8988T (cell line): ENCODE data around the gene TMEM271.
"Not testable (repeated sequence)": the region's sequence is repeated elsewhere in the genome, so short reads cannot be mapped to it uniquely, and the experiment has no call there.

ENCODE experiments used
- DNase-seq: peaks from one replicate; pipeline ENCODE4 v3.0.0; 2011

Gene TMEM271

DNA sequence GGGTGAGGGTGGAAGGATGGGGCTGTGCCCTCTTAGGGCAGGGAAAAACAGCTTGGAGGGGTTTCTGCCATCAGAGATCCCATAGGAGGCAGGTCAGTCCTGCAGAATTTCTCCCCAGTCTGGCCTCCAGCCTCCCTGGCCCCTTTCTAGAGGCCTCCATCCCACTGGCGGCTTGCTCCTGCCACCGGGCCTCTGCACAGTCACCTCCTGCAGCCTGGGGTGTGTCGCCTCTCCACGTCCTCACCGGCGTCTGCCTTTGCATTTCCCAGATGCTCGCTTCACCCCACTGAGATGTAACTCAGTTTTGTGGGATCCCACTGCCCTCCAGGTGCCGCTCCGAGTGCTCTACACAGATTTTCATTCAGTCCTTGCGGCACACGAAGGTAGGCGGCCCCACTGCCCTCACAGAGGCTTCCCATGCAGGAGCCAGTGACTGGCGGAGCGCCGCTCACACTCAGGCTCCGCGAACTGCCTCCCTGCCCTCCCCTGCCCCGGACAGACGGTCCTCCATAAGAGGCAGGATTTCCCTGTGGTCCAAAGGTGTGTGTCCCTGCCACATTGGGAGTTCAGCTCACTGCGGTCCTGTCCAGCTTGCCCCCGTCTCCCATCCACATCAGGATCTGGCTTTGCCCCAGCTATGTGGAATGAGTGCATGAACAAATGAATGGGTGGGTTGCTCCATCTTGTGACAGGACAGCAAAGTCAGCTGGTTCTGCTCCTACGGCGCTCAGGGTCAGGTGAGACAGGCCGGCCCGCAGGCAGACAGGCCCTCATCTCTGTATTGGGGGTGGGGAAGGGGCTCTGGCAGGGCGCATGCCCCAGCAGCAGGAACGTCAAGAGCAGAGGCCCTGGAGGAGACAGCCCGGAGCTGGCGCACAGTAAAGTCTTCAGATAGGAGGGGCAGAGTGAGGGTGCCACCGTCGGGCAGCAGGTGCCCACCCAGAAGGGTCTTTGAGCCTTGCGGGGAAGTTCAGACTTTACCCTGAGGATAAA lies 2.7 kb upstream of the TMEM271 start:
- no peak for DNase-seq

DNA sequence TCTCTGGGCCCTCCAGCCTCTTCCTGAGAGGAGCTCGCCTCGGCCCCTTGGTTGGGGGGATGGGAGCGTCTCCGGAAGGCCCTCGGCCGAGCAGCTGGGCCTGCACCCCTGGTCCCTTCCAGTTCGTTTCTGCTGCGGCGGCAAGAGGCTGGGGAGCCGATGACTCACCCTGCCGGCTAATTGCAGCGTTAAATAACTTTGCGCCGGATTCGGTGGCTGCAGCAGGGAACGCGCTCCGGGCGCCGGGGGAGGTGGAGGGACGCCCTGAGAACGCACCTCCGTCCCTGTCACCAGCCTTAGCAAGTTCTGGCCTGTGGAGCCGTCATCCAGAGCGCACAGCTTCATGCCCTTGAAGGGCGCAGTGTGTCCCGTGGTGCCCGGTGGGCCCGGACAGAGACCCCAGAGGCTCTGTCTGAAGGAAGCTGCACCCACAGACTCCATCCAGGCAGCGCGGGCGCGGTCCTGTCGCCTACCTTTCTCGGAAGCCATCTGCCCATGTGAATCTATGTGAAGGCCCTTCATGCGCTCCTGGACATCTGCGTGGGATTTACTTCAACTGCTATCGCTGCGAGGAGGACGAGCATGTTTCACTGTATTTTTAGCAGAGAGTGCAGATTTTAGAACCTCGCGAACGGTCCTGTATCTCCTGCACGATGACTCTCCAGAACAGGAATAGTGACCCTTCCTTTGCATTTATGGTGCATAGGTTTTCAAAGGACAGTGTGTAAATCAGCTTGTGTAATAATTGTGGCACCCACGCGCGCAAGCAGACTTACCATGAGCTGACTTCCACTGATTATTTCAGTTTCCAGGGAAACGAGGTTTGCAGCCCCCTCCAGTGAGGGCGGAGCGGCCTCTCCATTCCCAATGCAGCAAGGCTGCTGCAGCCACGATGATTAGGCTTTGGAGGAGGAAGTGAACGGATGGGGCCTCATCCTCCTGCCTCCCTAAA lies 1.7 kb upstream of the TMEM271 start:
- no peak for DNase-seq

DNA sequence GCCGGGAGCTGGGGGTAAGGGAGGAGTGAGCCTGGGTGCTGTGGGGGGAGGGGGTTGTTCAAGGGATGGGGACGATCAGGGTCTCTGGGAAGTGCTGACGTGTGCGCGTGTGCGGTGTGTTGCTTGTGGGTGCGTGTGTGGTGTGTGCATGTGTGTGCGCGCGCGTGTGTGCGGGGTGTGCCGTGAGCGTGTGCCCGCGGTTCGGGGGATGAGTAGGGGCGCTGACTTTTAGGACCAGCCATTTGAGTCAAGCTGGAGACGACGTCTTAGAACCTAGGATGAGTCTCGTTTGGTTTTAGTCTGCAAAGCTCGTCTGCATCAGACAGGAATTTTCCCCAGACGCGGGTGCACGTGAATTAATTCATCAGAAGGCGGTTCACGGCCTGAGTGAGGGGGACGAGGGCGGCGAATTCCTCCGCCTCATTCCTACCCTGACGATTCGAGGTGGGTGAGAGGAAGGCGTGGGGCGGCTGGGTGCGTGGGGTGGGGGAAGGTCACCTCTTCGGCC lies 950 bp upstream of the TMEM271 start:
- no peak for DNase-seq

DNA sequence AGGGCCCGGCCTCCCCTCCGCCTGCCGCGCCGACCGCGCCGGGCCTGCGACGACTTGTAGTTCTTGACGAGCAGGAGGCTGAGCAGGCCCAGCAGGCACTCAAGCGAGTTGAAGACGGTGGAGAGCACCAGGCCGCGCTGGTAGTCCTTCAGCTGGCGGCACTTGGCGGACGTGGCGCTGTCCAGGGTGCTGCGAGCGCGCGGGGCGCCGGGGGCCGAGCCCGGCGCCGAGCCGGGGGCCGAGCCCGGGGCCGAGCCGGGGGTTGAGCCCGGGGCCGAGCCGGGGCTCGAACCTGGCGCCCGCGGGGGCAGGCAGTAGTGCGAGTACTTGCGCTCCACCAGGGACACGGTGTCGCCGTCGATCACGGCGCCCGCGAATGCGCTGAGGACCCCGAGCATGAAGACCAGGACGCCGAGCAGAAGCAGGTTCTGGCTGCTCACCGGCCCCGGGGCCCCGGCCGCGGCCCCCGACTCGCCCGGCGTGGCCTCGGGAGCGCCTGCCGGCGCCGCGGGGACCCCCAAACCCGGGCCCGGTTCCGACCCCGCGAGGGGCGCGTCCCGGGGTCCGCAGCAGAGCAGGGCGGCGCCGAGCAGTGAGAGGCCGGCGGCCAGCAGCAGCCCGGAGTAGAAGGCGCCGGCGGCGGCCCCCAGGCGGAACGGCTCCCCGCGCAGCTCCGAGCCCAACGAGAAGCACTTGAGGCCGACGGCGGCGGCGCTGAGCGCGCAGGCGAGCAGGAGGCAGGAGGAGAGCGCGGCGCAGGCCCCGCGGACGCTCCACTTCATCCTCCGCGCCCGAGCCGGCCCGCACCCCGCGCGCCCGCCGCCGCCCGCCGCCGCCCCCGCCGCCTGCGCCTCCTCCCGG lies 584 bp downstream of the TMEM271 start:
- no peak for DNase-seq

DNA sequence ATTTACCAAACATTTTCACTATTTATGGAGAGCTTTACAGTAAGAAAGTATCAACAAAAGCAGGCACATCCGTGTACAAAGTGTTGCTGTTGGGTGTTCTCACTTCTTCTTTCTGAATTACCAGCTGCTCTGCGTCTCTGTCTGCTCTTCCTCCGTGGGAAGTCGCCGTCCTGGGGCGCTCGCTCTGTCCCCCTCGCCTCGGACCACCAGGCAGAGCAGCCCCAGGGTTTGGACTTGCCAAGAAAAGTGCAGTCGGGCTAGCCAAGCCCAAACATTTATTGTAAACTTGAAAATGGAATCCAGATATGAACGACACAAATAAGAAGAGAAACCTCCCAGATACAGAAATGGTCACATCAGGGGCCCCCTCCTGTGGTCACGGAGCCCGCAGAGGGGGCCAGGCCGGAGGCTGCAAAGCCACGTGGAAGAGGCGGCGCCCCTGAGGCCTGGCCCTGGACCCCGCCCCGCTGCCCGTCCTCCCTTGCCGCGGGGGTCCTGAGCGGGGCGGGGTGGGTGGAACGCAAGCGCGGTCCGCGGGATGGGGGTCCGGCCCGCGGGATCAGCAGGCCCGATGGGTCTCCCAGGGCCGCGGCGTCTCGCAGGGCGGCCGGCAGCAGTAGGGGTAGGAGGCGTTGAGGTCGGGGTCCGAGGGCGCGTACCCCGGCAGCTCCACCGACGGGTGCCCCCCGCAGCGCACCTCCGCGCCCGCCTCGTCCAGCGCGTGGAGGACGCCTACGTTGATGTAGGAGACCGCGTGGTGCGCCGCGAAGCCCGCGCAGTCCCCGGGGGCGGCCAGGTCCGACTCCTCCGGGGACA lies 1.5 kb downstream of the TMEM271 start:
- no peak for DNase-seq

DNA sequence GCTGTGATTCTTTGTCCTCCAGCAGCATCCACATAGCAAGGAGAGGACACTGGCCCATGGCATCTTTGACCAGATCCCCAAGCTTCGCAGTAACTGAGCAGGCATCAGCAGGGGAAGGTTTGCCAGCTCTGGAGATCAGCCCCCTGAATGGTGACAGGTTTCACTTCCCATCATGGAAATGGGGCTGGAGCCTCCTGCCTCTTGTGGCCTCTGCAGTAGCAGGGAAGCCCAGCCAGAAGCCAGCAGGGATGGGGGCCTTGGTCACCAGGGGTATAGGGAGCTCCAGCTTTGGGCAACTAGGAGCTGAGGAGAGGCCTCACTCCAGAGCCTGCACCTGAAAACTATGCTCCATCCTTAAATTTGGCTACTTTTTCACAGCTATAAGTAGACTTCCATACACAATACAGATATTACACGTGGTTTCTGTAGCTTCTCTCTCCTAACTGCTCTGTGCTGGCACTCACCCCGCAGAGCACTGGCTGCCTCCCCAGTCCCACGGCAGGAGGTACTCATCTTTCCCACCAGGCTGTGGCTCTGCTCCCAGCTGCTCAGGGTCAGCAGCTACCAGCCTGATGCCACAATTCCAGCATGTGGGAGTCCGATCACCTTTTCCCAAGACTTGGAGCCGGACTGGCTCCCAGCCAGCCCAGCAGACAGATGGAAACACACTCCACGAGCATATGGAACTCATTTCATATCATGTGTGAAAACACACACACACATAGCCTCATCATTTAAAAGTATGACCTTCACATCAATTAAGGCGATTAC lies 2.8 kb downstream of the TMEM271 start:
- no peak for DNase-seq

DNA sequence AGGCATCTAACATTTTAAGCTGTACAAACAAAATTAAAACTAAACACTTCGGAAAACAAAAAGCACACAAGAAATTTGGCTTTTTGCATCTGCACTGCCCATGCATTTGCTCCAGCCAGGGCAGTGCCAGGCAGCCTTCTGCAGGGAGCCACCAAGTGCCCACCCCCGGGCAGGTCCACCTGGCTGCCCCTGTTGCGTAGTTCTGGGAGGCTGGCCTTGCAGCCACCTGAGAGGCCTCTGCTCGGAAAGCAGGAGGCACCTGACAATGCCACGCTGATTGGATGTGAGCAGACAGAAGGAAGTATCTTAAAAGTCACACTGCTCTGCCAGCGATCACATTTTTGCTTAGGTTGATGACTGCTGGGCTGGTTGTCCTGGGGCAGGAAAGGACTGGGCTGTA lies 3.5 kb downstream of the TMEM271 start:
- DNase-seq: no peak

DNA sequence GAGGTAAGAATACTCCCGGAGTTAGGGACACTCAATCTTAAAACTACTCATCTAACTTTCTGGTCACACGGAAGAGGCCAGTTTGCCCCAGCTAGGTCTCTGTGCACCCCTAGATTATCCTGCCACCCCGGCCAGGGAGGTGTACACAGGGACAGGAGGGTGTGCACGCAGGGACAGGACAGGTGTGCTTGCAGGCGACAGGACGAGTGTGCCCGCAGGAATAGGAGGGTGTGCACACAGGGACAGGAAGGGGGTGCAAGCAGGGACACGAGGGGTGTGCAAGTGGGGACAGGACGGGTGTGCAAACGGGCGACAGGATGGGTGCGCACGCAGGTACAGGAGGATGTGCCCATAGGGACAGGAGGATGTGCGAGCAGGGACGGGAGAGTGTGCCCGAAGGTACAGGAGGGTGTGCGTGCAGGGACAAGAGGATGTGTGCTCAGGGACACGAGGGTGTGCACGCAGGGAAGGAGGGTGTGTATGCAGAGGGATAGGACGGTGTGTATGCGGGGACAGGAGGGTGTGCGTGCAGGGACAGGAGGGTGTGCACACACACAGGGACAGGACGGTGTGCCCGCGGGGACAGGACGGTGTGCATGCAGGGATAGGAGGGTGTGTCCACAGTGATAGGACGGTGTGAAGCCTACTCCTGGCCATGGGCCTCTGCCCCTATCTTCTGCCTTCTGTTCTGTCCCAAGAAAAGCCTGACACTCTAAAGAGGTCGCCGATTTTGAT lies 4.1 kb downstream of the TMEM271 start:
- no peak for DNase-seq

DNA sequence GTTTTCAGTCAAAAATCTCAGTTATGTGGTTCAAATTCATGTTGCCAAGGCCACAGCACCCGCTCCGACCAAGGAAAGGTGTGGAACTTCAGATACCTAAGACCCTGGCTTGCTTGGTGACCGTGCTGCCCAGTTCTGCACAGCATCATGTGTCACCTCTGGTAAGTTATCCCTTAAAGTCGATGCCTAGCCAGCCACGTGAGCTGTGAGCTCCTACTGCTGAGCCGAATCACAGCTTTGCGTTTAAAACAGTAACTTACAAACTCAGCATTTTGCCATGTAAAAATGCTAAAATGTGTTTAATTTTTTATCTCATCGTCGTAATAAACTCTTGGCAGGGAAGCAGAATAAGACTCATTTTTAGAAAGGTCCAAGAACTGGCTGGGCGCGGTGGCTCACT lies 5.3 kb downstream of the TMEM271 start:
- DNase-seq: no peak

DNA sequence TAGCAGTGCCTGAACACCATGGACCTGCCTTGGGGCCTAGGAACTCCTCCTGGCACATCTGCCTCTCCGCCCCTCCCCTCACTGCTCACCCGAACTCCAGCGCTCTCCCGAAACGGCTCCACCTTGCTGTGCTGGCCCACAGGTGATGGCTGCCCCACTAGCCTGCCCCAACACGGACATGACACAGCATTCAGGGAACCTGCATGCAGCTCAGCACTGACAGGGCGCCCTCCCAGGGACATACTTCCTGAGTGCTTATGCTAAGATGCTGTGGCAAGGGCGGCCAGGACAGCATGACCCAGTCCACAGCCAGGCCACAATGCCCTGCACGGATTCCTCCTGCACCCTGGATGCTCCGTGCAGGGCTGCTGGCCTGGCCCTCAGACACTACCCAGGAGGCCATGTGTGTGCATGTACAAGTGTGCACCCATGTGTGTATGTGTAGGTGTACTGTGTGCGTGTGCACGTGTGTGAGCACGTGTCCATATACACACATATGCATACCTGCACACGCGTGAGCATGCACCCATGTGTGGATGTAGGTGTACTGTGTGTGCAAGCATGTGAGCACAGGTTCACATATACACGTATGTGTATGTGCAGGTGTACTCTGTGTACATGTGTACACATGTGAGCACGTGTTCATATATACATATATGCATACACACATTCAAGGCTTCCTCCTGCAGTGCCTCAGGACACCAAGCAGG lies 6.0 kb downstream of the TMEM271 start:
- no peak for DNase-seq

DNA sequence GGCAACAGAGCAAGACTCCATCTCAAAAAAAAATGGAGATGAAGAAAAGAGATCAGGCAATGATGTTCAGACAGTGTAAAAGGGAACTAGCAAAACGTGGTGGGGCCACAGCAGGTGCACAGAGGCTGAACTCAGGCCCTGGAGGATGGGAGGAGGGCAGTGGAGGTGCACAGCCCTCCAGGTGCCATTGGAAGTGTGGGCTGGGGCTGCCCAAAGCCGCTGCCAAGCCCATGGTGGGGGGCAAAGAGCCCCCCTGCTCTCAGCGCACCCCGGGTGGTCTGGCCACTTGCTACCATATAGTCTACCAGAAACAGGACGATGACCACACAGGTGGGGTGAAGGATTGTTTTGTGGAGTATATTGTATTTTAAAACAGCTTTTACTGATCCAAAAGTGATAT lies 7.1 kb downstream of the TMEM271 start:
- DNase-seq: no peak

DNA sequence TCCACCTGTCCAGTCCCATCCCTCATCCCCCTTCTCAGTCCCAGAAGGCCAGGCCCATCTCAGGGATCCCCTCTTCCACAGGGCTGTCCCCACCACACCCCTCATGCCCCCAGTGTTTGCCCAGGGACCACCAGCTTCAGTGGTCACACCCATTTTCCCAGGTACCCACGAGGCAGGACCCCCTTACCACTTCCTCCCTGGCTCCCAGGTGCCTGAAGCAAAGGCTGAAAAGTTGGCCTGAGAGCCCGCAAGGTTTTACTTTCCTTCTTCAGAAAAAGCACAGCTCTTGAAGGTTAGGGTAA lies 7.8 kb downstream of the TMEM271 start:
- DNase-seq: no peak

DNA sequence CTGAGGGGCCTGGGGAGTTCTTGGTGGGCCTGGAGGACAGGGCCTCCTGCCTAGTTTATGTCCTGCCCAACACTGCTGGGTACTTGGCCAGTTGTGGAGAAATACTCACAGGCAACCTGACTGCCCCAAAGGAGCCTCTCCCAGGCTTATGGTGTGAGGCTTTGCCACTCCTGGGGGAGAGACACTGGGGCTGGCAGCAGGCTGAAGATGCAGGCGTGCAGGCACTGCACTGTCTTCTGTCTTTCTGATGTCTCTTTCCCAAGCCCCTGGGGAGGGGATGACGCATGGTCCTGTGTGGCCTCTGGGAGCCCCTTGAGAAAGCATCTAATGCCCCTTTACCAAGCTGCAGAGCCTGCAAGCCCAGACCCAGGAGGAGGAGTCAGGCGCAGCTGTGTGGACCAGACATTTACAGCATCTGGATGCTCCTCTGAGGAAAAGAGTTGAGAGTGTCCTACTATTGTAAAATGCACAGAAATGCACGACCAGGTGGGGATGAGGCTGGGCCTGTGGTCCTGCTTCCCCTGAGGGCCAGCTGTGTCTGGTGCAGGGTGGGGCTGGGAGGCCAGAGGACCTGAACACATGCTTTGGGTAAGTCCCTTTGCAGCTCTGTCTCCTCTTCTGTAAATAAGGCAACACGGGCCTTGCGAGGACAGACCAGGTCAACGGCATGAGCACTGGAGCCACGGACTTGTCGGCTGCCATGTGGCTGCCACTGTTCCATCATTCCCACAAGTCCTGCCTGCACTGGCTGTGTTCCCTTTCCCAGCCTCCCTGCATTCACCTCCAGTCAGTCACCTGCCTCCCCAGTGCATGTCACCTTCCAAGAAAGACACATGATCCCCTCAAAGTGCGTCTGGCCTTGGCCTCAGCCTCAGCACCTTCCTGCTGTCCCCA lies 8.4 kb downstream of the TMEM271 start:
- no peak for DNase-seq

DNA sequence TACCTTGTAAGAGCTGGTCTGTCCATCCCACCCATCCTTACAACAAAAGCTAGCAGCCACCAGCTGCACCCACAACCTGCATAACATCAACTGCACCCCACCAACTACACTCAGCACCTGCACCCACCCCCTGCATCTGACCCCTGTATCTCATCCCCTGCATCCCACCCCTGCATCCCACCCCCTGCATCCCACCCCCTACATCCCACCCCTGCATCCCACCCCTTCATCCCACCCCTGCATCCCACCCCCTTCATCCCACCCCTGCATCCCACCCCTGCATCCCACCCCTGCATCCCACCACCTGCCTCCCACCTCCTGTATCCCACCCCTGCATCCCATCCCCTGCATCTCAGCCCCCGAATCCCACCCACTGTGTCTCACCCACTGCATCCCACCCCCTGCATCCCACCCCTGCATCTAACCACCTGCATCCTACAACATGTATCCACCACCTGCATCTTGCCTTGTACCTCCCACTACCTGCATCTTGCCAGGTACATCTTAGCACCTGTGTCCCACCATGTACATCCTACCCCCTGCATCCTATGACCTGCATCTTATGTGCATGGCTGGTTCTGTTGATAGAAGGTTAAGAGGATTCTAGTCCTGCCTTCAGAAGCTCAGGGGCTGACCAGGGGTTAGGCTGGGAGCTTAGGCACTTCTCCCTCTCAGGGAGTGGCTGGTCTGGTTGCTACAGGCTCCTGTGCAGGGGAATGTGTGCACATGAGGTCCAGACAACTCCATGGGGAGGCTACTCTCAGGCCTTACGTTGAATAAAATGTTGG lies 9.4 kb downstream of the TMEM271 start:
- DNase-seq: no peak

DNA sequence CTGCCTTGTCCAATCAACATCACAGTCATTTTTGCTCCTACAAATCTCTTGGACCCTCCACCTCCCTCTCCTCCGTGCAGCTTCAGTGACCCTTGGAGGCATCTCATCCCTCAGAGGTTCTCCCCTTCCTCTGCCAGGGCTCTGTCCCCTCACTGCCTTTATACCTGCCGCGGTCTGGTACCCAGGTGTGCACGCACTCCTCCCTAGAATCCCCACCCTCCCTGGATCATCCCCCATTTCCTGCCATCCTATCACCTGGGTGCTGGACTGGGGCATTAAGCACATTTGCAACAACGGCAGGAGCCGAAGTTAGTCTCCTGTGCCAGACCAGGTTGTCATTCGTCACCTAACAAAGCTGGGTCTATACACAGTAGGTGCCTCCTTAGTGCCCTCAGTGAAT lies 10.1 kb downstream of the TMEM271 start:
- no peak for DNase-seq

DNA sequence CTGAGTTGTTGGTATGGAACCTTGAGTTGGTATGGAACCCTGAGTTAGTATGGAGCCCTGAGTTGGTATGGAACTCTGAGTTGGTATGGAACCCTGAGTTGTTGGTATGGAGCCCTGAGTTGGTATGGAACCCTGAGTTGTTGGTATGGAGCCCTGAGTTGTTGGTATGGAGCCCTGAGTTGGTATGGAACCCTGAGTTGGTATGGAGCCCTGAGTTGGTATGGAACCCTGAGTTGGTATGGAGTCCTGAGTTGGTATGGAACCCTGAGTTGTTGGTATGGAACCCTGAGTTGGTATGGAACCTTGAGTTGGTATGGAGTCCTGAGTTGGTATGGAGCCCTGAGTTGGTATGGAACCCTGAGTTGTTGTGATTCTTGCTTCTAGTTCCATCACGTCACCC lies 10.5 kb downstream of the TMEM271 start:
- not testable (repeated sequence) for DNase-seq

DNA sequence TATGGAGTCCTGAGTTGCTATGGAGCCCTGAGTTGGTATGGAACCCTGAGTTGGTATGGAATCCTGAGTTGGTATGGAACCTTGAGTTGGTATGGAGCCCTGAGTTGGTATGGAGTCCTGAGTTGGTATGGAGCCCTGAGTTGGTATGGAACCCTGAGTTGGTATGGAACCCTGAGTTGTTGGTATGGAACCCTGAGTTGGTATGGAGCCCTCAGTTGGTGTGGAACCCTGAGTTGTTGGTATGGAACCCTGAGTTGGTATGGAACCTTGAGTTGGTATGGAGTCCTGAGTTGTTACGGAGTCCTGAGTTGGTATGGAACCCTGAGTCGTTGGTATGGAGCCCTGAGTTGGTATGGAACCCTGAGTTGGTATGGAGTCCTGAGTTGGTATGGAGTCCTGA lies 13.6 kb downstream of the TMEM271 start:
- not testable (repeated sequence) for DNase-seq

DNA sequence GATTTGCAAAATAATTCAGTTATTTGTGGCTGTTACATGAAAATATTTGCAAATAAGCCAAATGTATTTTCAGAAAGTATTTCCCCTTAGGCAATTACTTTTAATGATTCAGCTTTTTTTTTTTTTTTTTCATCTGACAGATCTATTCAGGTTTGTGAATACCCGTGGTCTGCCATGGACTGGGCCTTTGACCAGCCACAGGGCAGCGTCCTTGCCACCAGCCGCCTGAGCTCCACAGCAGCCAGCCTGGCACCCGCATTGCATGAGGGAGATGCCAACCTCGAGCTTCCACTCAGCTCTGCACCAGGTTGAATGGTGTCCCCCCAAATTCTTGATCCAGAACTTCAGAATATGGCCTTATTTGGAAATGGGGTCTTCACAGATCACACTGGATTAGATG lies 14.7 kb downstream of the TMEM271 start:
- no peak for DNase-seq
